Measurements from ENCODE around the gene CCSER1.
"Not testable (repeated sequence)": the region's sequence is repeated elsewhere in the genome, so short reads cannot be mapped to it uniquely, and the experiment has no call there.

Gene CCSER1

GRCh38 chr4:91220315-91220714, 1093.1 kb downstream of the CCSER1 start:
- no peak for DNase-seq

DNA sequence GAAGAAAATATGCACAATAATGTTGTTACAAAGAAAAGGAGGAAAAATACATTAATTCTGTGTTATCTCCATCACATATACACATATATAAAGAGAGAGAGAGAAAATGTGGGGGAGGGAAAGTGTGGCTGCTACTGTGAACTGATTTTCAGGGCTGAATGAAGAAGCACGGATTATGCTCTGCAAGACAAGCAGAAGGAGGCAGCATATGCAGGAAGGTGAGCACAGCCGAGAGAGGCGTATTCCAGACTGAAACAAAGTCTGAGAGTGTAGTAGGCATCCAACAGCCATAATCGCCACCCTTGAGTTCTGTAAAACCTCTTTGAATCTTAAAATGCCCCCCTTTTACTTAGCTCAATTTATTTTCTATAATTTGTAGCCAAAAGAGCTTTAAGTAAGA, 1094.8 kb downstream of the CCSER1 start:
- DNase-seq, result no peak

GRCh38 chr4:91226867-91227266, 1099.7 kb downstream of the CCSER1 start:
- no peak for DNase-seq

DNA sequence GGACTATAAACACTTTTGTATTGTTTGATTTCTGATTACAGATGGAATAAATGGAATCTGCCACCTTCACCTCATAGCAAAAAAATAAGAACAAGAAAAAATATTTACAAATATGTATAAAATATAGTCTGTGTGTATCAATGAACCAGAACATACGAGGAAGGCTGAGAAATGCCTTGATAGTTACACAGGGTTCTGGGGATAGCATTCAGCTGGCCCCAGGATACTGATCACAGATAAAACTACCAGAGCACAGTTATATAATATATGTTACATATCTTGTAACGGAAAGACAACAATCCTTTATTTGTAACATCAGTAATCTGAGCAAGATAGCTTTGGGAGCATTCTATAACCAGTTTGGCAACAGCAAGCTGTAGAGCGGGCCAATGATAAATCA, 1101.5 kb downstream of the CCSER1 start:
- DNase-seq, result no peak

- DNase-seq, result no peak
These were observed 1106.0 kb downstream of the CCSER1 start for GRCh38 chr4:91233164-91233563.

- no peak for DNase-seq
These were observed 1115.9 kb downstream of the CCSER1 start for GRCh38 chr4:91243132-91243531.

- no peak for DNase-seq
These were observed 1128.8 kb downstream of the CCSER1 start for GRCh38 chr4:91256043-91256442.

DNA sequence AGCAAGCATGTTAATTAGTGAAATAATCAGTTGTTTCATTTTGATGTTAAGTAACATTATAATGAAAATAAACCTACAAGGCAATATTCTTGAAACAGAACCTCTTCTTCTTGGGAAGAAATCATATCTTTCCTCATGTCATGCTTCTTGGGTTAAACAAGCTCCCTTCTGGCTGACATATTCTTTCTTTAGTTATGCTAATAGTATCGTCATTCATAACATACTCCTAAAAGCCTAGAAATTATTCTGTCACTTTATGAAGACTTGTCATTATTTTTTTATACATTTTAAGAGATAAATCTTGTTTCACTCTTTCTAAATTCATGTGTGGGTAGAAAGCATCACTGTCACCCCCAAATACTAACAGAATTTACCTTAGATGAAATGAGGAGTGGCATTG, 1129.6 kb downstream of the CCSER1 start:
- DNase-seq, result no peak

GRCh38 chr4:91257721-91258120, 1130.5 kb downstream of the CCSER1 start:
- DNase-seq, result no peak

DNA sequence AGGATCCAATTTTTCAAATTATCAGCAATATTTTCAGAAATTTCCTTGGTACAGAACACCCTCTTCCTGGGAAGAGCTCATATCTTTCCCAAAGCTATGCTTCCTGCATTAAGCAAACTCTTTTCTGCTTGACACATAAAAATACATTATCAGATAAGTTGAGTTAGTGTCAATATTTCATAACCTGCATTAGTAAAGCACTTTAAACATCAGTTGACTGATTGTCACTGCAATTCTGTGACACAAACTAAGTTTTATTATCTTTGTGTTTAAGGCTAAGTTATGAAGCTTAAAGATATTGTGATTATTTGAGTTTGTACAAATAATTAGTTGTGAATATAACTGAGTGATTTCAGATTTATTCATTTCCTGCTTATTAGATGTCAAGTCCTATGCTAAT, 1131.1 kb downstream of the CCSER1 start:
- no peak for DNase-seq

GRCh38 chr4:91267543-91267942, 1140.3 kb downstream of the CCSER1 start:
- no peak for DNase-seq

GRCh38 chr4:91268481-91268880, 1141.3 kb downstream of the CCSER1 start:
- not testable (repeated sequence) for DNase-seq

DNA sequence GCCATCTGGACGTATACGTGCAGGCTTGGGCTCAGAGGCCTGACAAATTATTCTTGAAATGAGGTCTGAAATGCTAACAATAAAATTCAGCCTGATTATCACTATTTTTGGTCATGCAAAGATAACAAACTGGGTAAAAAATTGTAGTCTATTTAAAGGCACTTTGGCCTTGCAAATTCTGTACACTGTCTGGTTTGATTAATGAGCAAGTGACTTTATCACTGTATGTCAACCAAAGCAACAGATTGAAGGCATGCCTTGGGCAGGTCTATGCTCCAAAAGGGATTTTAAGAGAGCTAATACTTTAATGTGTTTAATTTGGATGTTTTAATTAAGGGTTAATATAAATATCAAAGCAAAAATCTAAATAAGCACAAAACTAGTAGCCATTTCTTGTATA, 1141.7 kb downstream of the CCSER1 start:
- DNase-seq, result no peak

DNA sequence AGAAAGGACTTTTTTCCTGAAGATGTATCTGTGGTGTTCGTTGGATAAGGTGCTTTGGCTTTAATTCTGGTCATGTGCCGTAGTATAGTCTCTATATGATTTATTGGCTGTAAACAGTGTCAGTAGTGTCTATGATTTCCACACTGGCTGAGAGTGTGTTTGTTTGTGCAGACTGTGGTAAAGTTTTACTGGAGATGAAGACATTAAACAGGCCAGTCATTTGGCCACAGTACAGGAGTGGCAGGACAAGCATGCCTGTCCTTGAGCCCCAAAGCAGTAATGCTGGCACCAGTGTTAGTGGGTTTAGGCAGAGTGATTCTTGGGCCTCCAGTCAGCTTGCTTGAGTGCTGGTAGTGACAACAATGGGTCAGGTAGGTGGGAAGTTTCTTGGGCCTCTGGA, 1152.7 kb downstream of the CCSER1 start:
- DNase-seq, result no peak

DNA sequence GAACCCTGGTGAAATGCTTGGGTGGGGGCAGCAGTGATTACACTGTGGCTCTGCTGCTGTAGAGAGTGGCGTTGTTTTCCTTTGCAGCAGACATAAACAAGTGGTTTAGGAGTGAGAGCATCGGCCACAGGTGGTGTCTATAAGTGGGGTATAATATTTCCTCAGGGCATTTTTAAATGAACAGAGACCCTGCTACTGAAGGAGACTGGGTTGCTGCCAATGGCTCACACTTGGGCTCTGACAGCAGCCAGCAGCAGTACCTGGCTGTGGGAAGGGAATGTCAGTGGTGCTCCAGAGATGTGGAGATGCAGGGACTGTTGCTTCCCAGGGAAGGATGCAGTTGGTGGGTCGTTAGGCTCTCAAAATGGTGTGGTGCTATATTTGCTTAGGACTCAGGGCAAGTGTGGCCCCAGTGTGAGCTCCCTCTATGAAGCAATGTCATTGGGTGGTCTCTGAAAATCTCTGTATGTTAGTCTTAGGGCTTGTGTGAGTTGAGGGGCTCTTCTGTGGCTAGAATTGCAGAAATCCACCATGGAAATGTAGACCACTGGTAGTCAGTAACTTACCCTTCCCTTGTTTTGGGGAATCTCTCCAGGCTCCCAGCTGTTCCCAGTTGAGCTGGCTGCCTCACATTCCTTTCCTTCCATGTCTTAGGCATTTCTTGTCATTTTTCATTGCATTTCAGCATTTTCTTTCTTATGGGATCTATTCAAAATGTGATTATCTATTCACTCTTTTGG, 1153.5 kb downstream of the CCSER1 start:
- DNase-seq, result no peak

GRCh38 chr4:91282217-91282616, 1155.0 kb downstream of the CCSER1 start:
- DNase-seq, result no peak

- no peak for DNase-seq
These were observed 1156.6 kb downstream of the CCSER1 start for GRCh38 chr4:91283726-91284230.

- no peak for DNase-seq
These were observed 1157.3 kb downstream of the CCSER1 start for GRCh38 chr4:91284480-91284879.

- DNase-seq, result no peak
These were observed 1158.3 kb downstream of the CCSER1 start for GRCh38 chr4:91285487-91285886.

- DNase-seq, result no peak
These were observed 1161.6 kb downstream of the CCSER1 start for GRCh38 chr4:91288702-91289311.

- DNase-seq, result no peak
These were observed 1171.0 kb downstream of the CCSER1 start for GRCh38 chr4:91298156-91298700.

- DNase-seq, result no peak
These were observed 1171.6 kb downstream of the CCSER1 start for GRCh38 chr4:91298824-91299223.

DNA sequence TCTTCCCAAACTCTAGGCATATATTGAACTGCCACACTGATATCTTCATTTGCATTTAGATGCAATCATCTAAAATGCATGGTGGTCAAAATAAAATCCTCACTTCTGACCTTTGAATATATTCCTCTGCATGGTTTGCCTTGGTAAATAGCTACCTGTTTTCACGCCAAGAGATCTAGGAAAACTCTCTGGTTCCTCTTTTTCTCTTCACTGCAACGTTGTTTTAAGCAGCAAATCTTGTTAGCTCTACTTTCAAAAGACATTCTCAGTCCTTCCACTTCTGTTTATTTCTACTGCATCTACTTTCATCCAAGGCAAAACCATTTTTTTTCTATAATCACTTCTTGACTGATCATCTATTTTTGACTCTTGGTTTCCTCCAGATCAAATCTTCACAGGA, 1174.9 kb downstream of the CCSER1 start:
- no peak for DNase-seq

DNA sequence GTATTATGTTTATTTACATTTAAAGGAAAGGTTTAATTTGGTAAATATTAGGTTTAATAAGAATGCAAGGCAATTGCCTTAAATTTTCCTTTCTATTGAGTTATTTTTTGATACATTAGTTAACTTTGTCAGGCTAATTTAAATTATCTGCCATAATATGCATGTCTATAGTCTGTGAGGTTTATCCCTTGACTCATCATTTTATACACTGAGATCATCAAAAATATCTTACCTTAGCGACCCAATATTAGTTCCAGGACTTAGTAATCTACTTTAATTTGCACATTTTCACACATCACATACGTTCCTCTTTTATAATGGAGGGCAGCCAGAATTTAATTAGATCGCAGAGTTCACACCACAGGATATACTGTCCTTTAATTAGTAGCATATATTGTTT, 1177.1 kb downstream of the CCSER1 start:
- DNase-seq, result no peak
